A549 (cell line): Measurements from ENCODE around the gene SATL1. TPM values are rescaled to one million over a fixed set of nuclear protein-coding genes. Genes with fewer than 3 reads are reported as not detected.

Experiments
- ATAC-seq, 2 experiments: fragments of 200-7000 bp in 1 of 2; fragments of >200 bp in 1 of 2; cut with Nextera tagmentation in 1 of 2; cut with Tn5 transposase in 1 of 2; 3 replicates each; pipeline versions ENCODE4 v1.8.0 to v1.9.1; 2018 to 2020; ENCODE audit warnings: mild to moderate bottlenecking in 1 of 2, moderate library complexity in 1 of 2
- CTCF ChIA-PET: fragments of 300-600 bp; sonication (Branson Sonifier 250); formaldehyde crosslinking; extraction: SDS; loops from one replicate; lab custom pipeline; 2021; ENCODE audit warnings: antibody characterized with exemption, inconsistent platforms; lab: Yijun Ruan, JAX
- POLR2A ChIA-PET: fragments of 350-600 bp; formaldehyde crosslinking; extraction: SDS; loops from one replicate; lab custom pipeline; 2021; ENCODE audit warnings: antibody characterized with exemption, inconsistent platforms; lab: Yijun Ruan, JAX
- DNase-seq, 2 experiments: peaks; one replicate each; pipeline versions ENCODE4 v3.0.0 to v3.0.0-alpha.2; 2011 to 2016; ENCODE audit warnings: low read depth in 1 of 2, low spot score in 1 of 2
- FAIRE-seq: peaks from 2 replicates; lab custom pipeline; 2011; peaks lifted over from hg19 to GRCh38; lab: Jason Lieb, UNC
- H3K27ac ChIP-seq, 2 experiments: fragments of >200 bp; sonication (Bioruptor Twin); formaldehyde crosslinking; 3 replicates each; pipeline ENCODE4 v1.5.1; 2016 to 2017
- H3K4me1 ChIP-seq: fragments of >200 bp; sonication (Bioruptor Twin); formaldehyde crosslinking; 3 replicates; pipeline ENCODE4 v1.6.1; 2016
- H3K4me2 ChIP-seq: fragments of >200 bp; sonication (Bioruptor Twin); formaldehyde crosslinking; 3 replicates; pipeline ENCODE4 v1.6.1; 2016
- H3K4me3 ChIP-seq: fragments of >200 bp; sonication (Bioruptor Twin); formaldehyde crosslinking; 3 replicates; pipeline ENCODE4 v1.5.1; 2016
- H3K9me3 ChIP-seq: fragments of >200 bp; sonication (Bioruptor Twin); formaldehyde crosslinking; 3 replicates; pipeline ENCODE4 v1.6.1; 2016
- CHD4 ChIP-seq: fragments of 200-600 bp; sonication (generic); IDR thresholded peaks from 2 replicates; pipeline ENCODE4 v1.6.1; 2016; ENCODE audit warnings: antibody characterized with exemption, mild to moderate bottlenecking, borderline replicate concordance
- EHMT2 ChIP-seq: fragments of 200-600 bp; sonication (generic); IDR thresholded peaks from 2 replicates; pipeline ENCODE4 v1.6.1; 2016; ENCODE audit warnings: antibody characterized with exemption, low read depth, mild to moderate bottlenecking, moderate library complexity
- ESRRA ChIP-seq: fragments of 150-350 bp; IDR thresholded peaks from 2 replicates; pipeline ENCODE4 v1.6.1; 2014; ENCODE audit warnings: mild to moderate bottlenecking, low read length, borderline replicate concordance
- FOSL2 ChIP-seq, 2 experiments: fragments of 450-650 bp in 1 of 2; fragments of >200 bp in 1 of 2; sonication (Bioruptor Twin) in 1 of 2; formaldehyde crosslinking; IDR thresholded peaks; 2 replicates each; pipeline versions ENCODE4 v1.5.0 to v1.6.1; 2016 to 2020; ENCODE audit warnings: mild to moderate bottlenecking in 1 of 2, moderate library complexity in 1 of 2
- FOXS1 ChIP-seq: fragments of 250-450 bp; sonication (Bioruptor Pico); IDR thresholded peaks from 2 replicates; pipeline ENCODE4 v1.5.0; 2020; ENCODE audit warnings: mild to moderate bottlenecking, moderate library complexity
- HOXA7 ChIP-seq: fragments of 250-450 bp; sonication (Bioruptor Pico); IDR thresholded peaks from 2 replicates; pipeline ENCODE4 v1.5.0; 2020; ENCODE audit warnings: mild to moderate bottlenecking, moderate library complexity
- KDM1A ChIP-seq: fragments of 200-600 bp; sonication (generic); IDR thresholded peaks from 2 replicates; pipeline ENCODE4 v1.6.1; 2016; ENCODE audit warnings: low read depth, mild to moderate bottlenecking
- MAFK ChIP-seq: fragments of 450-650 bp; IDR thresholded peaks from 2 replicates; pipeline ENCODE4 v1.6.1; 2014; ENCODE audit not compliant: partially characterized antibody
- MYC ChIP-seq: IDR thresholded peaks from 2 replicates; pipeline ENCODE4 v1.6.1; 2012; ENCODE audit warnings: mild to moderate bottlenecking, inconsistent platforms, low read length, improper control_type of control experiment, borderline replicate concordance
- NFE2L2 ChIP-seq: fragments of 150-350 bp; conservative IDR thresholded peaks from 2 replicates; pipeline ENCODE4 v1.6.1; 2014; ENCODE audit warnings: low read length
- NR3C1 ChIP-seq: fragments of >200 bp; sonication (Bioruptor Twin); formaldehyde crosslinking; IDR thresholded peaks from 3 replicates; pipeline ENCODE4 v1.6.1; 2017
- PHF8 ChIP-seq: fragments of 200-600 bp; sonication (generic); IDR thresholded peaks from 2 replicates; pipeline ENCODE4 v1.6.1; 2016; ENCODE audit warnings: low read depth, mild to moderate bottlenecking, antibody characterized with exemption, moderate library complexity, borderline replicate concordance
- RARB ChIP-seq: fragments of 250-450 bp; sonication (Bioruptor Pico); IDR thresholded peaks from 2 replicates; pipeline ENCODE4 v1.8.0; 2021; ENCODE audit warnings: mild to moderate bottlenecking, moderate library complexity
- RCOR1 ChIP-seq: fragments of 150-350 bp; IDR thresholded peaks from 2 replicates; pipeline ENCODE4 v1.6.1; 2014; ENCODE audit warnings: antibody characterized with exemption, low read length, low read depth
- SMC3 ChIP-seq: fragments of >200 bp; sonication (Bioruptor Twin); formaldehyde crosslinking; IDR thresholded peaks from 3 replicates; pipeline ENCODE4 v1.6.1; 2018; ENCODE audit warnings: inconsistent platforms
- SREBF2 ChIP-seq: fragments of 450-650 bp; IDR thresholded peaks from 2 replicates; pipeline ENCODE4 v1.6.1; 2014; ENCODE audit warnings: mild to moderate bottlenecking, moderate library complexity
- ZC3H11A ChIP-seq: fragments of 450-650 bp; IDR thresholded peaks from 2 replicates; pipeline ENCODE4 v1.6.1; 2014; ENCODE audit warnings: antibody characterized with exemption, mild to moderate bottlenecking
- WGBS: methylation state at CpG from one replicate; pipeline ENCODE4 v1.1.6; 2017; ENCODE audit errors: missing lambda C conversion rate; 5-methylcytosine and 5-hydroxymethylcytosine counted together
- polyA plus RNA-seq, 4 experiments: library from polyadenylated mRNA; depleted of rRNA in 3 of 4; stranded (reverse); fragments of >200 nt; fragmentation: RNase III in 1 of 4; extraction: RNeasy Plus Mini Kit Qiagen cat#74134 plus additional on column Dnase treatment in 1 of 4; gene quantifications; 2 replicates in 3 of 4; 3 replicates in 1 of 4; pipeline ENCODE4 v1.2.3, GENCODE V29; 2011 to 2017
- TF ChIP-seq, protein P1 (sequence below): fragments of >200 bp; sonication (Bioruptor Twin); formaldehyde crosslinking; IDR thresholded peaks from 3 replicates; pipeline ENCODE4 v1.6.1; 2016
- TF ChIP-seq, protein P2 (sequence below): fragments of 450-650 bp; IDR thresholded peaks from 2 replicates; pipeline ENCODE4 v1.6.1; 2014; ENCODE audit warnings: antibody characterized with exemption
- TF ChIP-seq, protein P3 (sequence below): fragments of >200 bp; sonication (Bioruptor Twin); formaldehyde crosslinking; IDR thresholded peaks from 3 replicates; pipeline ENCODE4 v1.5.1; 2016
- TF ChIP-seq, protein P4 (sequence below): fragments of 200-600 bp; sonication (generic); IDR thresholded peaks from 2 replicates; pipeline ENCODE4 v1.6.1; 2016; ENCODE audit warnings: antibody characterized with exemption, mild to moderate bottlenecking, moderate library complexity
- TF ChIP-seq, protein P5 (sequence below): fragments of >200 bp; sonication (Bioruptor Twin); formaldehyde crosslinking; IDR thresholded peaks from 2 replicates; pipeline ENCODE4 v1.6.1; 2016

Gene SATL1
- polyA plus RNA-seq, 2 of the 4 experiments (the other 2 are of a cell fraction) = 0.03 to 0.06 TPM

DNA sequence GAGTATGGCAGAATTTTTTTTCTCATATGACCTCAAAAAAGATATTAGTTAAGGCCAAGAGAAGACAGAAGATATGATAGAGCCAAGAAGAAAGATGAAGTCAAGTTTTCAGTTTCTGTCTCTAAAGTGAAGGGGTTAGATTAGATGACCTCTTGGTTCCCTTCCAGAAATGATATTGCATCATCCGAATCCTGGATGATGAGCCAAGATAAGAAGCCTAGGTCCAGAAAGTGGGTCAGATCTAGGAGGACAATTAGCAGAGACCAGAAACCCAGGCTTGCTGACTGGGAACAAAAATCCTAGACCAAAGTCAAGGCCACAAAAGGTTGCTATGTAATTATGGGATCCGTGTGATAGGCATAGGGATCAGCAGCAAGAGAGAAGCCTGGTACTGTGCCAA is 20.2 kb downstream of the SATL1 start:
- no peaks in the 10 kb centered on the region for H3K4me1 ChIP-seq
- WGBS = 52% methylated on average over 2 of the region's 2 CpGs
- POLR2A ChIA-PET = no interaction called here
- FAIRE-seq (no peak), ATAC-seq (no peak), DNase-seq (no peak)
- no peak overlapping the region for H3K4me3 ChIP-seq
- no peak overlapping the region for H3K4me2 ChIP-seq
- CTCF ChIA-PET = no interaction called here
- H3K9me3 ChIP-seq = no peaks in the 10 kb centered on the region
- TF ChIP-seq ZC3H11A (no peak), HOXA7 (CRISPR knock-in tag) (no peak), RARB (CRISPR knock-in tag) (no peak), MAFK (no peak), FOXS1 (CRISPR knock-in tag) (no peak), NFE2L2 (no peak), MYC (no peak), ESRRA (no peak), EHMT2 (no peak), NR3C1 (no peak)
- TF ChIP-seq, protein P1, sequence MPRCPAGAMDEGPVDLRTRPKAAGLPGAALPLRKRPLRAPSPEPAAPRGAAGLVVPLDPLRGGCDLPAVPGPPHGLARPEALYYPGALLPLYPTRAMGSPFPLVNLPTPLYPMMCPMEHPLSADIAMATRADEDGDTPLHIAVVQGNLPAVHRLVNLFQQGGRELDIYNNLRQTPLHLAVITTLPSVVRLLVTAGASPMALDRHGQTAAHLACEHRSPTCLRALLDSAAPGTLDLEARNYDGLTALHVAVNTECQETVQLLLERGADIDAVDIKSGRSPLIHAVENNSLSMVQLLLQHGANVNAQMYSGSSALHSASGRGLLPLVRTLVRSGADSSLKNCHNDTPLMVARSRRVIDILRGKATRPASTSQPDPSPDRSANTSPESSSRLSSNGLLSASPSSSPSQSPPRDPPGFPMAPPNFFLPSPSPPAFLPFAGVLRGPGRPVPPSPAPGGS = no peak
- no peak overlapping the region for H3K27ac ChIP-seq

DNA sequence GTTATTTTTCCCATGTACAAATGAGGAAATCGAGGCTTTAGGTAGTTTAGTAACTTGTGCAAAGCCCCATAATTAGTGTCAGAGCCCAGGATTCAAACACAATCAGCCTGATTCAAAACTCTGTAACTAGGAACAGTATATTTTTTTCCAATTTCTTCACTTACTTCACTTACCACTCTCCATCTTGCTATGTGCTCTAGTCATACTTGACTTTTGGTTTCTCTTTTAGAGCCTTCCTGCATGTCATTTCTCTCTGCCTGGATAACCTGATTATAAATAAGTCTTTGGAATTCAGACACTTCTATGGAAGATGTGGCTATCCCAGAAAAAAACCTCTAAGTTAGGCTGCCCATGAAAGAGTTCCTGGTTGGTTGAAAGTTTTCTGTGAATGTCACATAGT is 22.2 kb downstream of the SATL1 start:
- FAIRE-seq = no peak
- POLR2A ChIA-PET = no interaction called here

More for the DNA sequence above, 22.2 kb downstream of the SATL1 start:
- DNase-seq (no peak), ATAC-seq (no peak)
- Histone ChIP-seq H3K9me3 (no peaks in the 10 kb centered on the region), H3K27ac (no peak overlapping the region), H3K4me1 (no peaks in the 10 kb centered on the region), H3K4me3 (no peak overlapping the region), H3K4me2 (no peak overlapping the region)
- CTCF ChIA-PET = no interaction called here
- TF ChIP-seq CHD4 (no peak), SMC3 (no peak), RCOR1 (no peak), PHF8 (no peak), FOSL2 (IDR thresholded peaks at IDR 0.05) (no peak), FOSL2 (CRISPR knock-in tag; IDR thresholded peaks at IDR 0.05) (no peak), SREBF2 (no peak), KDM1A (no peak)
- TF ChIP-seq, protein P2, sequence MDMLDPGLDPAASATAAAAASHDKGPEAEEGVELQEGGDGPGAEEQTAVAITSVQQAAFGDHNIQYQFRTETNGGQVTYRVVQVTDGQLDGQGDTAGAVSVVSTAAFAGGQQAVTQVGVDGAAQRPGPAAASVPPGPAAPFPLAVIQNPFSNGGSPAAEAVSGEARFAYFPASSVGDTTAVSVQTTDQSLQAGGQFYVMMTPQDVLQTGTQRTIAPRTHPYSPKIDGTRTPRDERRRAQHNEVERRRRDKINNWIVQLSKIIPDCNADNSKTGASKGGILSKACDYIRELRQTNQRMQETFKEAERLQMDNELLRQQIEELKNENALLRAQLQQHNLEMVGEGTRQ = no peak
- TF ChIP-seq, protein P3, sequence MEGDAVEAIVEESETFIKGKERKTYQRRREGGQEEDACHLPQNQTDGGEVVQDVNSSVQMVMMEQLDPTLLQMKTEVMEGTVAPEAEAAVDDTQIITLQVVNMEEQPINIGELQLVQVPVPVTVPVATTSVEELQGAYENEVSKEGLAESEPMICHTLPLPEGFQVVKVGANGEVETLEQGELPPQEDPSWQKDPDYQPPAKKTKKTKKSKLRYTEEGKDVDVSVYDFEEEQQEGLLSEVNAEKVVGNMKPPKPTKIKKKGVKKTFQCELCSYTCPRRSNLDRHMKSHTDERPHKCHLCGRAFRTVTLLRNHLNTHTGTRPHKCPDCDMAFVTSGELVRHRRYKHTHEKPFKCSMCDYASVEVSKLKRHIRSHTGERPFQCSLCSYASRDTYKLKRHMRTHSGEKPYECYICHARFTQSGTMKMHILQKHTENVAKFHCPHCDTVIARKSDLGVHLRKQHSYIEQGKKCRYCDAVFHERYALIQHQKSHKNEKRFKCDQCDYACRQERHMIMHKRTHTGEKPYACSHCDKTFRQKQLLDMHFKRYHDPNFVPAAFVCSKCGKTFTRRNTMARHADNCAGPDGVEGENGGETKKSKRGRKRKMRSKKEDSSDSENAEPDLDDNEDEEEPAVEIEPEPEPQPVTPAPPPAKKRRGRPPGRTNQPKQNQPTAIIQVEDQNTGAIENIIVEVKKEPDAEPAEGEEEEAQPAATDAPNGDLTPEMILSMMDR = no peak
- TF ChIP-seq, protein P4, sequence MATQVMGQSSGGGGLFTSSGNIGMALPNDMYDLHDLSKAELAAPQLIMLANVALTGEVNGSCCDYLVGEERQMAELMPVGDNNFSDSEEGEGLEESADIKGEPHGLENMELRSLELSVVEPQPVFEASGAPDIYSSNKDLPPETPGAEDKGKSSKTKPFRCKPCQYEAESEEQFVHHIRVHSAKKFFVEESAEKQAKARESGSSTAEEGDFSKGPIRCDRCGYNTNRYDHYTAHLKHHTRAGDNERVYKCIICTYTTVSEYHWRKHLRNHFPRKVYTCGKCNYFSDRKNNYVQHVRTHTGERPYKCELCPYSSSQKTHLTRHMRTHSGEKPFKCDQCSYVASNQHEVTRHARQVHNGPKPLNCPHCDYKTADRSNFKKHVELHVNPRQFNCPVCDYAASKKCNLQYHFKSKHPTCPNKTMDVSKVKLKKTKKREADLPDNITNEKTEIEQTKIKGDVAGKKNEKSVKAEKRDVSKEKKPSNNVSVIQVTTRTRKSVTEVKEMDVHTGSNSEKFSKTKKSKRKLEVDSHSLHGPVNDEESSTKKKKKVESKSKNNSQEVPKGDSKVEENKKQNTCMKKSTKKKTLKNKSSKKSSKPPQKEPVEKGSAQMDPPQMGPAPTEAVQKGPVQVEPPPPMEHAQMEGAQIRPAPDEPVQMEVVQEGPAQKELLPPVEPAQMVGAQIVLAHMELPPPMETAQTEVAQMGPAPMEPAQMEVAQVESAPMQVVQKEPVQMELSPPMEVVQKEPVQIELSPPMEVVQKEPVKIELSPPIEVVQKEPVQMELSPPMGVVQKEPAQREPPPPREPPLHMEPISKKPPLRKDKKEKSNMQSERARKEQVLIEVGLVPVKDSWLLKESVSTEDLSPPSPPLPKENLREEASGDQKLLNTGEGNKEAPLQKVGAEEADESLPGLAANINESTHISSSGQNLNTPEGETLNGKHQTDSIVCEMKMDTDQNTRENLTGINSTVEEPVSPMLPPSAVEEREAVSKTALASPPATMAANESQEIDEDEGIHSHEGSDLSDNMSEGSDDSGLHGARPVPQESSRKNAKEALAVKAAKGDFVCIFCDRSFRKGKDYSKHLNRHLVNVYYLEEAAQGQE = no peak
- TF ChIP-seq, protein P5, sequence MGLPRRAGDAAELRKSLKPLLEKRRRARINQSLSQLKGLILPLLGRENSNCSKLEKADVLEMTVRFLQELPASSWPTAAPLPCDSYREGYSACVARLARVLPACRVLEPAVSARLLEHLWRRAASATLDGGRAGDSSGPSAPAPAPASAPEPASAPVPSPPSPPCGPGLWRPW = no peak
- 0% methylated on average over 1 of the region's 1 CpG for WGBS
